Loucy (cell line): ENCODE results near the gene EDC4.

Source experiments
- H2AFZ ChIP-seq: fragments of 200-600 bp; sonication (generic); 2 replicates; pipeline ENCODE4 v1.6.0; 2016; ENCODE audit warnings: antibody characterized with exemption, mild to moderate bottlenecking, low read length, moderate library complexity
- H3F3A ChIP-seq: fragments of 200-600 bp; 2 replicates; pipeline ENCODE4 v1.6.0; 2016; ENCODE audit warnings: antibody characterized with exemption, low read depth, mild to moderate bottlenecking
- H3K27me3 ChIP-seq: fragments of 200-600 bp; sonication (generic); 2 replicates; pipeline ENCODE4 v1.6.1; 2014; ENCODE audit warnings: low read length, mild to moderate bottlenecking; ENCODE audit not compliant: insufficient read depth, poor library complexity, severe bottlenecking
- H3K36me3 ChIP-seq: fragments of 200-600 bp; sonication (generic); 2 replicates; pipeline ENCODE4 v1.6.1; 2016; ENCODE audit warnings: low read length; ENCODE audit not compliant: insufficient read depth
- H3K4me1 ChIP-seq: fragments of 200-600 bp; sonication (generic); 2 replicates; pipeline ENCODE4 v1.5.1; 2014; ENCODE audit warnings: low read length, mild to moderate bottlenecking; ENCODE audit not compliant: insufficient read depth, poor library complexity, severe bottlenecking
- H3K4me2 ChIP-seq: fragments of 200-600 bp; sonication (generic); 2 replicates; pipeline ENCODE4 v1.6.0; 2014; ENCODE audit warnings: antibody characterized with exemption, low read length, low read depth, mild to moderate bottlenecking; ENCODE audit not compliant: poor library complexity, severe bottlenecking
- H3K4me3 ChIP-seq: fragments of 200-600 bp; sonication (generic); 2 replicates; pipeline ENCODE4 v1.5.1; 2014; ENCODE audit warnings: low read length, mild to moderate bottlenecking, mixed read lengths; ENCODE audit not compliant: poor library complexity, severe bottlenecking
- H3K79me2 ChIP-seq: fragments of 200-600 bp; sonication (generic); 2 replicates; pipeline ENCODE4 v1.6.1; 2014; ENCODE audit warnings: low read length; ENCODE audit not compliant: insufficient read depth
- H3K9ac ChIP-seq: fragments of 200-600 bp; sonication (generic); 2 replicates; pipeline ENCODE4 v1.6.0; 2014; ENCODE audit warnings: mild to moderate bottlenecking, low read depth, low read length, moderate library complexity; ENCODE audit not compliant: poor library complexity, severe bottlenecking
- H3K9me2 ChIP-seq: fragments of 200-600 bp; sonication (generic); replicated peaks from 2 replicates; pipeline ENCODE4 v1.6.1; 2016; ENCODE audit warnings: low read depth, low read length, mixed read lengths
- H3K9me3 ChIP-seq: fragments of 200-600 bp; sonication (generic); 2 replicates; pipeline ENCODE4 v1.6.1; 2014; ENCODE audit warnings: mild to moderate bottlenecking, antibody characterized with exemption, low read length, low read depth; ENCODE audit not compliant: insufficient read depth
- H4K20me1 ChIP-seq: fragments of 200-600 bp; sonication (generic); 2 replicates; pipeline ENCODE4 v1.6.0; 2014; ENCODE audit warnings: antibody characterized with exemption, low read length, mild to moderate bottlenecking; ENCODE audit not compliant: insufficient read depth, poor library complexity, severe bottlenecking
- EZH2phosphoT487 ChIP-seq: fragments of 200-600 bp; IDR thresholded peaks from 2 replicates; pipeline ENCODE4 v1.6.1; 2018; ENCODE audit warnings: antibody characterized with exemption, mild to moderate bottlenecking, moderate library complexity, borderline replicate concordance
- TF ChIP-seq, protein P1 (sequence below): fragments of 200-600 bp; sonication (generic); conservative IDR thresholded peaks from 2 replicates; pipeline ENCODE4 v1.5.1; 2014; ENCODE audit warnings: mild to moderate bottlenecking, antibody characterized with exemption, low read length

Gene EDC4

DNA sequence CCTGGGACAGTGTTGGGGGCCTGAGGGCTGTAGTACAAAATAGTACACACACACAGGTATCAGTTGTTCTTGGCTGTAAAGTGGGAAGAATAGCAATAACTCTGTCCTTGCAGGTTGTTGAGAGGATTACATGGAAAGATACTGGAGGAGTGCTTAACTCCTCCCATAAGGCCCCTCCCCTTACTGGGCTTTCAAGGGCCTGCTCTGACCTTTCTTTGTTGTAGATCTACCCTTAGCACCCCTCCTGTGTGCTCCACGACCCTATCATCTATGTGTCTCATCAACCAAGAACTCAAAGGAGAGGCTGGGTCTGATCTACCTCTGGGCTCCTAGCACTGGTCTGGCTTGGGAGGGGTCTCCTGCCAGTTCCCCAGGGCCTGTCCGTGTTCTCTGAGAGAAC is 8.3 kb upstream of the EDC4 start:
- peaks cover 19% of the 10 kb centered on the region for H4K20me1 ChIP-seq
- H2AFZ ChIP-seq = no peak overlapping the region
- H3K9me2 ChIP-seq = no peaks in the 10 kb centered on the region
- H3K4me2 ChIP-seq = no peak overlapping the region
- no peaks in the 10 kb centered on the region for H3F3A ChIP-seq
- peaks cover 44% of the 10 kb centered on the region for H3K79me2 ChIP-seq
- no peaks in the 10 kb centered on the region for H3K27me3 ChIP-seq
- no peaks in the 10 kb centered on the region for H3K4me1 ChIP-seq
- TF ChIP-seq, protein P1, sequence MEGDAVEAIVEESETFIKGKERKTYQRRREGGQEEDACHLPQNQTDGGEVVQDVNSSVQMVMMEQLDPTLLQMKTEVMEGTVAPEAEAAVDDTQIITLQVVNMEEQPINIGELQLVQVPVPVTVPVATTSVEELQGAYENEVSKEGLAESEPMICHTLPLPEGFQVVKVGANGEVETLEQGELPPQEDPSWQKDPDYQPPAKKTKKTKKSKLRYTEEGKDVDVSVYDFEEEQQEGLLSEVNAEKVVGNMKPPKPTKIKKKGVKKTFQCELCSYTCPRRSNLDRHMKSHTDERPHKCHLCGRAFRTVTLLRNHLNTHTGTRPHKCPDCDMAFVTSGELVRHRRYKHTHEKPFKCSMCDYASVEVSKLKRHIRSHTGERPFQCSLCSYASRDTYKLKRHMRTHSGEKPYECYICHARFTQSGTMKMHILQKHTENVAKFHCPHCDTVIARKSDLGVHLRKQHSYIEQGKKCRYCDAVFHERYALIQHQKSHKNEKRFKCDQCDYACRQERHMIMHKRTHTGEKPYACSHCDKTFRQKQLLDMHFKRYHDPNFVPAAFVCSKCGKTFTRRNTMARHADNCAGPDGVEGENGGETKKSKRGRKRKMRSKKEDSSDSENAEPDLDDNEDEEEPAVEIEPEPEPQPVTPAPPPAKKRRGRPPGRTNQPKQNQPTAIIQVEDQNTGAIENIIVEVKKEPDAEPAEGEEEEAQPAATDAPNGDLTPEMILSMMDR = no peak
- TF ChIP-seq EZH2phosphoT487 = no peak
- no peaks in the 10 kb centered on the region for H3K9me3 ChIP-seq
- H3K4me3 ChIP-seq = no peak overlapping the region
- peaks cover 65% of the 10 kb centered on the region; the same call in 1 of the 2 replicates for H3K36me3 ChIP-seq
- no peak overlapping the region for H3K9ac ChIP-seq

DNA sequence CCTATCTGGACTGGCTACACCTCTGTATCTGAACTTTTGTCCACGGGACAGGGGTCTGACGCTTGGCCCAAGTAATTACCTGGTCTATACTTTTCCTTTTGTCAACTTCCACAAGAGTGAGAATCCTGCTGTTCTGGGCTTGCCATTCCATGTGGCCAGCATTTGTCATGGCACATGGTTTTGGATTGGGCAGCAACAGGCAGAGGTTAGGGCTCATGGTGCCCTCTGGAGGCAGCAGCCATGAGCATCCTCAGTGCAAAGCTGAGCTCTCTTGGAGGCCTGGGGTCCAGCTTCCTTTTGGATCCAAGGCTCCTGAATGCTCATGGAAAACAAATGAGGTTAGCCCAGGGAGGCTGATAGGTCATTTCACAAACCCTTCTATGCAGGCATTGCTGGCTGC is 7.5 kb upstream of the EDC4 start:
- Histone ChIP-seq H3F3A (no peaks in the 10 kb centered on the region), H3K79me2 (peaks cover 38% of the 10 kb centered on the region), H4K20me1 (peaks cover 17% of the 10 kb centered on the region), H3K4me1 (no peaks in the 10 kb centered on the region), H3K27me3 (no peaks in the 10 kb centered on the region), H2AFZ (no peak overlapping the region), H3K4me2 (no peak overlapping the region), H3K9ac (no peak overlapping the region), H3K9me2 (no peaks in the 10 kb centered on the region), H3K36me3 (peaks cover 68% of the 10 kb centered on the region; the same call in 1 of the 2 replicates), H3K4me3 (no peak overlapping the region), H3K9me3 (no peaks in the 10 kb centered on the region)
- TF ChIP-seq, protein P1 = peak; percentile 64
- no peak for TF ChIP-seq EZH2phosphoT487

DNA sequence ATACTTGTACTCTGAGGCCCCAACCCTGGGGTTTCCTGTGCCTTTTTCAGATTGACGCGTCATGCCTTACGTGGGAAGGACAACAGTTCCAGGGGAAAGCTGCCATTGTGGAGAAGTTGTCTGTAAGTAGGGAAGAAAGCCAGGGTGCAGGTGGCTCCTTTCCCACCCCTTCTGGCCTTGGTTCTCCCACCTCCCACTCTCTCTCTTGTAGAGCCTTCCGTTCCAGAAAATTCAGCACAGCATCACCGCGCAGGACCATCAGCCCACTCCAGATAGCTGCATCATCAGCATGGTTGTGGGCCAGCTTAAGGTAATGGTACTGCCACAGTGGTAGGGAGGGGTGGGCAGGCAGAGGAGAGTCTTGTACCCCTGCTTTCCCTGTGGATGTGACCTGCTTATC is 4.6 kb upstream of the EDC4 start:
- peaks cover 14% of the 10 kb centered on the region for H3K79me2 ChIP-seq
- no peak overlapping the region for H3K4me2 ChIP-seq
- TF ChIP-seq, protein P1 = no peak
- no peak for TF ChIP-seq EZH2phosphoT487
- H3K9me2 ChIP-seq = no peaks in the 10 kb centered on the region
- H3K36me3 ChIP-seq = peaks cover 65% of the 10 kb centered on the region; the same call in 1 of the 2 replicates
- H3K9ac ChIP-seq = no peak overlapping the region
- no peak overlapping the region for H2AFZ ChIP-seq
- no peaks in the 10 kb centered on the region for H3F3A ChIP-seq
- no peaks in the 10 kb centered on the region for H3K4me1 ChIP-seq
- H3K27me3 ChIP-seq = no peaks in the 10 kb centered on the region
- peaks cover 14% of the 10 kb centered on the region for H4K20me1 ChIP-seq
- no peak overlapping the region for H3K4me3 ChIP-seq
- H3K9me3 ChIP-seq = no peaks in the 10 kb centered on the region
